HG03175 (cell line): ENCODE measurements around the gene EFHC1.
"Not testable (repeated sequence)": the region's sequence is repeated elsewhere in the genome, so short reads cannot be mapped to it uniquely, and the experiment has no call there.

Experiments
- ATAC-seq: cut with Tn5 transposase; IDR thresholded peaks from one replicate; pipeline ENCODE4 v1.9.1; 2021; ENCODE audit warnings: mild to moderate bottlenecking, moderate library complexity; ENCODE audit not compliant: unreplicated experiment

EFHC1 gene

GRCh38 chr6:52399511-52400312 lies 20.4 kb upstream of the EFHC1 start:
- ATAC-seq, result peak; percentile 47

GRCh38 chr6:52400313-52401041 lies 19.7 kb upstream of the EFHC1 start:
- no peak for ATAC-seq

- no peak for ATAC-seq
Measured at GRCh38 chr6:52403086-52403485, 17.1 kb upstream of the EFHC1 start.

- no peak for ATAC-seq
Measured at GRCh38 chr6:52403627-52404026, 16.5 kb upstream of the EFHC1 start.

GRCh38 chr6:52405243-52405642 lies 14.9 kb upstream of the EFHC1 start:
- no peak for ATAC-seq

- ATAC-seq, result peak; percentile 84
Measured at GRCh38 chr6:52407467-52407866, 12.7 kb upstream of the EFHC1 start.

DNA sequence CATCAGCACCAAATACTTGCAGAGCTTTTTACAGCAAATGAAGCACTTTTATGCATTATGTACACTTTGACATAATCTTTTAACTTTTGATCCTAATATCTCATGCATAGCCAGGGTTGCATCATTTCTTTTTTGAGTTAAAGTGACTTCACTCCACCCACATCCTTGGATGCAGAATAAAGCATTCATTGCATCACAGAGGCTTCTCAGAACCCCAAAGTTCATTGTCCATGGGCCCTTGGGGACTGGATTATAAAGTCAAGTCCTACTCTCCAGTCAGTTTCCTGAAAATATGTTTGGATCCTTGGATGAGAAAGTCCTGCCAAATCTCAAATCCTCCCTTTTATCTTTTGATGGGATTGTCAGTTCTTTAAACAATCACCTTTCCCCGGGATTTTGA lies 10.6 kb upstream of the EFHC1 start:
- no peak for ATAC-seq

GRCh38 chr6:52410979-52411378 lies 9.2 kb upstream of the EFHC1 start:
- ATAC-seq, result no peak

DNA sequence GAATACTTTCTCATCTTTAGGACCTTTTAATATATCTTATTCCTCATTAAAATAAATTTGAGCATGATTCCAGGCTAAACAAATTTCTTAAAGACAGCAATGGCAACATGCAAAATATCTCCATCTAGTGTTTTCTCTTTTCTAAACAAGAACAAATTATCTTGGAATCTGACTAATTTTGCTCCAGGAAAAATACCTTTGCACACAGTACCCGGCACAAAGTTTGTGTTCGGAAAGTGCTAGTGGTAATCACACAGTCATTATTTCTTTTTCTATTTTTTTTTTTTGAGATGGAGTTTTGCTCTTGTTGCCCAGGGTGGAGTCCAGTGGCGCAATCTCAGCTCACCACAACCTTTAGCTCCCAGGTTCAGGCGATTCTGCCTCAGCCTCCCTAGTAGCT lies 8.2 kb upstream of the EFHC1 start:
- ATAC-seq, result no peak

GRCh38 chr6:52415333-52415732 lies 4.8 kb upstream of the EFHC1 start:
- ATAC-seq, result no peak

- no peak for ATAC-seq
Measured at GRCh38 chr6:52415917-52416628, 4.1 kb upstream of the EFHC1 start.

DNA sequence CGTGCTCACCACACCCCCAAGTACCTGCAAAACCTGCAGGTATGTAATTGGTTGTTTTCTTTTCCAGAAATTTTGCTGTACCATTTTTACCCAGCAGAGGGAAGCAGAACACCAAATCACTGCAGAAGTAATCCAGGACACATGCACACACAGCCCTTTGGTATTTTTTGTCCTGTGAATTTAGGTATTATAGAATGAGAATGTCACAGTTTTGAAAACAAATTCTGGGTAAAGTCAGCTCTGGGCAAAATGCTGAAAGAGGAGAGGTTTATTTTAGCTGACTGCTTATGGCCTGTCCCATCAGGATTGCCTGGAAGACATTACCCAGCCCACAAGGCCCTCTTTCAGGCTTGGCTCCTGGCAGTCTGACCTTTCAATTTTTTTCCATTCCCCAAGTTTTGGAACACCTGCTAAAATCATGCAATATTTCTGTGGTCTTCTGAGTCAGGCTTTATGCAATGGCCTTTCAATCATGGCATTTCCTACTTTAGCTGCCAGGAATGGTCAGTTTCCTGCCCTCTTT lies 3.5 kb upstream of the EFHC1 start:
- no peak for ATAC-seq

DNA sequence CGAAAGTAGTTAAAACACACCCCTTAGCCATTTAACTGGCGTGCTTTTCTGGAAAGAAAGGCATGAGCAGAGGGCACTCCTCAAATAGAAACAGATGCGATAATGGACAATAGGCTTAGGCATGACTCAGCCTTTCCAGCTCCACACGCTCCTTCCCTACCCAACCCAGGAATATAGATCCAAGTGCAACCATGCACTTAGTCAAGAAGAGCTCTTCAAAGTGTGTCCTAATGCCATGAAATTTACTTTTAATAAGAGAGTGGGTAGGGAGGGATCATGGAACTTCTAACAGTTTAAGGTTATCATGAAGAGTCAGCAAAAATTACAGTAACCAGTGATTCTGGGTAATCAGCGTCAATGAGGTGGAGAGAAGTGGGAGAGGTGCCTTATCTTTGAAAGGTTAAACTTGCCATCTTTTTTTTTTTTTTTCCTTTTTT lies 2.4 kb upstream of the EFHC1 start:
- ATAC-seq, result no peak

- ATAC-seq, result no peak
Measured at GRCh38 chr6:52418606-52419005, 1.5 kb upstream of the EFHC1 start.

- ATAC-seq, result no peak
Measured at GRCh38 chr6:52420668-52421358, 671 bp downstream of the EFHC1 start.

GRCh38 chr6:52422156-52422555 lies 2.0 kb downstream of the EFHC1 start:
- no peak for ATAC-seq

- ATAC-seq, result no peak
Measured at GRCh38 chr6:52423448-52423847, 3.3 kb downstream of the EFHC1 start.

DNA sequence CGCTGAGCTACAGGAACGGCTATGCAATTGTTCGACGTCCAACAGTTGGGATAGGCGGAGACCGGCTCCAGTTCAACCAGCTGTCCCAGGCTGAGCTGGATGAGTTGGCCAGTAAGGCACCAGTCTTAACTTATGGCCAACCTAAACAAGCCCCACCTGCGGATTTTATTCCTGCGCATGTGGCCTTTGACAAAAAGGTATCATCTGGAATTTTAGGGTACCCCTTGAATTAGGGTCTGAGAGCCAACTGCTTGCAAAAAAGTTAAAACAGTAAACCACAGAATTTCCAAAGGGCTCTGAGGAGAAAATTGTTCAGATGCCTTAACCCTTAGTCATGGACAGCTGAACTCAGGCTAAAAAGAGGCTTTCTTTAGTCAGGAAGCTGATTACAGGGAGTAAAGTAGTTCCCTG lies 3.8 kb downstream of the EFHC1 start:
- no peak for ATAC-seq

DNA sequence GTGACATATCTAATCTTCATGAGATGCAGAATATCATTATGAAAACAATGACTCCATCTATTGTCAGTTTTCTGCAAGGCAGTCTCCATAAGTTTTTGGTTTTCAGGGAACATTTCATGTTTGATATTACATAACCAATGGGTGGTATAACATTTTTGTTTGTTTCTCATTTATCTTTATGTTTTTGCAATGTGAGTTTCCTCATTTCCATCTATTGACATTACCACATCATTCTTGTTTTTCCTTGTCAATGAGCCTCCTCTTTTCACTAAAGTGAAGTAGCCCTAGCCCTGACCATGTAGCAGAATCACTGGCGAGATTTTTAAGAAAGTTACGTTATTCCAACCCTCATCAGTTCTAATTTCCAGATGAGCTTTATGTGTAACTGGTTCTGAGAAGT lies 4.4 kb downstream of the EFHC1 start:
- no peak for ATAC-seq

- peak; percentile 61 for ATAC-seq
Measured at GRCh38 chr6:52426667-52427066, 6.5 kb downstream of the EFHC1 start.

- ATAC-seq, result not testable (repeated sequence)
Measured at GRCh38 chr6:52433294-52433693, 13.2 kb downstream of the EFHC1 start.
